DND-41 (cell line): ENCODE measurements around the gene TSPO.

Experiments used
- ATAC-seq: fragments of 200-7000 bp; cut with Tn5 transposase; 3 replicates; pipeline ENCODE4 v1.9.1; 2021; ENCODE audit warnings: low read depth; ENCODE audit not compliant: insufficient read depth
- DNase-seq: peaks from one replicate; pipeline ENCODE4 v3.0.0-alpha.2; 2020
- H2AFZ ChIP-seq: 2 replicates; pipeline ENCODE4 v1.6.0; 2012; ENCODE audit warnings: low read depth, low read length
- H3K27ac ChIP-seq: 2 replicates; pipeline ENCODE4 v1.5.1; 2012; ENCODE audit warnings: low read length, inconsistent platforms
- H3K27me3 ChIP-seq: fragments of 200-600 bp; sonication (generic); 2 replicates; pipeline ENCODE4 v1.6.0; 2012; ENCODE audit warnings: low read length, mild to moderate bottlenecking, inconsistent platforms; ENCODE audit not compliant: insufficient read depth, poor library complexity
- H3K36me3 ChIP-seq: 2 replicates; pipeline ENCODE4 v1.5.1; 2012; ENCODE audit warnings: low read length, inconsistent platforms; ENCODE audit not compliant: insufficient read depth
- H3K4me1 ChIP-seq: 2 replicates; pipeline ENCODE4 v1.5.1; 2012; ENCODE audit warnings: mild to moderate bottlenecking, low read length; ENCODE audit not compliant: insufficient read depth
- H3K4me2 ChIP-seq: 2 replicates; pipeline ENCODE4 v1.6.0; 2012; ENCODE audit warnings: mild to moderate bottlenecking, moderate library complexity, low read length, inconsistent platforms; ENCODE audit not compliant: insufficient read depth
- H3K4me3 ChIP-seq, 2 experiments: fragments of 200-600 bp in 1 of 2; shearing (Covaris generic) in 1 of 2; 2 replicates each; pipeline ENCODE4 v1.5.1; 2012 to 2016; ENCODE audit warnings: inconsistent platforms in 2 of 2, low read length in 2 of 2, mild to moderate bottlenecking in 2 of 2, low read depth in 1 of 2, moderate library complexity in 1 of 2
- H3K79me2 ChIP-seq: 2 replicates; pipeline ENCODE4 v1.6.0; 2012; ENCODE audit warnings: low read length, inconsistent platforms; ENCODE audit not compliant: insufficient read depth
- H3K9ac ChIP-seq: 2 replicates; pipeline ENCODE4 v1.6.0; 2012; ENCODE audit warnings: low read depth, mild to moderate bottlenecking, inconsistent platforms, low read length, moderate library complexity
- H3K9me3 ChIP-seq: 2 replicates; pipeline ENCODE4 v1.5.1; 2012; ENCODE audit warnings: low read length, moderate library complexity, mild to moderate bottlenecking, inconsistent platforms; ENCODE audit not compliant: insufficient read depth, severe bottlenecking
- H4K20me1 ChIP-seq: 2 replicates; pipeline ENCODE4 v1.6.0; 2012; ENCODE audit warnings: low read length; ENCODE audit not compliant: insufficient read depth
- CTCF ChIP-seq: IDR thresholded peaks from 2 replicates; pipeline ENCODE4 v1.5.1; 2012; ENCODE audit warnings: borderline replicate concordance, low read length, moderate library complexity, mild to moderate bottlenecking; ENCODE audit not compliant: poor library complexity, severe bottlenecking; ENCODE audit errors: extremely low read depth
- EZH2 ChIP-seq: IDR thresholded peaks from 3 replicates; pipeline ENCODE4 v1.6.1; 2012; ENCODE audit warnings: borderline replicate concordance, low read depth, mild to moderate bottlenecking, moderate library complexity, low read length, inconsistent platforms; ENCODE audit not compliant: severe bottlenecking

Gene TSPO

GRCh38 chr22:43128928-43129424 is 22.4 kb upstream of the TSPO start:
- DNase-seq (peak; percentile 22), ATAC-seq (0 out of 3 replicates have a peak, but pooled peaks have one; percentile 13)
- TF ChIP-seq EZH2 = no peak
- no peak for TF ChIP-seq CTCF
- H3K9ac ChIP-seq = no peak overlapping the region
- peaks cover 24% of the 10 kb centered on the region for H3K36me3 ChIP-seq
- H3K4me1 ChIP-seq = no peaks in the 10 kb centered on the region
- no peak overlapping the region for H3K27ac ChIP-seq
- no peak overlapping the region for H3K4me2 ChIP-seq
- H2AFZ ChIP-seq = no peak overlapping the region
- no peaks in the 10 kb centered on the region for H3K79me2 ChIP-seq
- H3K27me3 ChIP-seq = no peaks in the 10 kb centered on the region
- 0 out of 2 replicates have a peak, but pooled peaks cover 6% of the 10 kb centered on the region for H4K20me1 ChIP-seq
- no peak overlapping the region for H3K4me3 ChIP-seq
- no peaks in the 10 kb centered on the region for H3K9me3 ChIP-seq

GRCh38 chr22:43129426-43130425 is 21.6 kb upstream of the TSPO start:
- no peak for TF ChIP-seq EZH2
- TF ChIP-seq CTCF = no peak
- H3K79me2 ChIP-seq = no peaks in the 10 kb centered on the region
- H3K27me3 ChIP-seq = no peaks in the 10 kb centered on the region
- H3K9me3 ChIP-seq = no peaks in the 10 kb centered on the region
- H3K4me2 ChIP-seq = no peak overlapping the region
- no peak overlapping the region for H3K9ac ChIP-seq
- H4K20me1 ChIP-seq = peaks cover 9% of the 10 kb centered on the region; the same call in 1 of the 2 replicates
- no peak overlapping the region for H3K27ac ChIP-seq
- no peak for DNase-seq
- no peak for ATAC-seq
- H3K4me1 ChIP-seq = no peaks in the 10 kb centered on the region
- no peak overlapping the region for H2AFZ ChIP-seq
- H3K4me3 ChIP-seq = no peak overlapping the region
- peaks cover 28% of the 10 kb centered on the region for H3K36me3 ChIP-seq

DNA sequence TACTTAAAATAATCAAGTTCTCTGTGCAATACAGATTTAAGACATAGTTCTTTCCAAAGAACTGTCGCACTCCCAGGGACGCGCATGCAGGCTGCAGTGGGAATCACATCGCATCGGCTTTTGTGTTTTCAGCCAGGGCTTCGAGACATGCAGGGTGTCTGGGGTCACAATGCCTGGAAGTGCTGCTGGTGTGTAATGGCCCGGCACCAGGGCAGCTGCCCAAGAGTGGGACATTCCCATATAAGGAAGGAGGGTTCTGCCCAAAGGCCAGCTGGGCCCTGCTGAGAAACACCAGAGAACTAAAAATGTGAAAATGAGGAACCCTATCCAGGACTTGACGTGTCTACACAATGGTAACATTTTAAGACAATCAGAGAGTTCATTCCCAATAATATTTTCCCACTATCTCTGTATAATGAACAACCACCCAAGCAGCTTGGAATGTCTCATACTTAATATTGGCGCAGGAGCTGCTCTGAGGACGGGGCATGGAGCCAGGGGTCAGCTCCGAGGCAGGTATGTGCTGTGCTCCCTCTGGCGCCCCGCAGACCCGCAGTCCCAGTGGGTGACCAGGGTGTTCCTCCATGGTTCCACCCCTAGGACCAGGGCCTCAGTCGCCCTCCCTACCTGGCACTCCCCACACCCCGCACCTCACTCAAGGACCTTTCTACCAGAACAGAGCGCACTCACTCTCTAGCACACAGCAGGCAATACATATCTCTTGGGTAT is 19.4 kb upstream of the TSPO start:
- H3K27me3 ChIP-seq = no peaks in the 10 kb centered on the region
- no peak overlapping the region for H3K4me2 ChIP-seq
- H3K4me3 ChIP-seq = no peak overlapping the region
- H4K20me1 ChIP-seq = peaks cover 17% of the 10 kb centered on the region
- no peaks in the 10 kb centered on the region for H3K79me2 ChIP-seq
- DNase-seq (no peak), ATAC-seq (no peak)
- H3K9ac ChIP-seq = no peak overlapping the region
- peaks cover 48% of the 10 kb centered on the region for H3K36me3 ChIP-seq
- no peak overlapping the region for H3K27ac ChIP-seq
- no peak for TF ChIP-seq EZH2
- no peak for TF ChIP-seq CTCF
- H3K4me1 ChIP-seq = no peaks in the 10 kb centered on the region
- H3K9me3 ChIP-seq = no peaks in the 10 kb centered on the region
- no peak overlapping the region for H2AFZ ChIP-seq
